Activated CD8-positive, alpha-beta T cell treated with anti-CD3 and anti-CD28 coated beads, Interleukin-2, amount 10 ng/mL, durations not matched to agents 7 days and 5 days (primary cell): ENCODE results near the gene DHX36. TPM values are rescaled to one million over a fixed set of nuclear protein-coding genes. Genes with fewer than 3 reads are reported as not detected.

Source experiments
- total RNA-seq, 2 experiments: library from RNA; stranded (reverse); gene quantifications; one replicate each; pipeline ENCODE4 v1.2.3, GENCODE V29; 2021

The DHX36 gene
- total RNA-seq, 2 experiments from 2014 or later, result 66.7 to 67.7 TPM

Other genes starting within 250 kb of the DHX36 start
- gene ARHGEF26, start 203.1 kb downstream of the DHX36 start, total RNA-seq, result under 1 TPM in 1 of 2 experiments, not detected in 1; 0.08 TPM
- not detected for gene GPR149, start 105.7 kb upstream of the DHX36 start, total RNA-seq